SH-SY5Y (cell line): ENCODE results near the gene EXOC5.

Experiments used
- GATA2 ChIP-seq: IDR thresholded peaks from 2 replicates; pipeline ENCODE4 v1.6.1; 2011; ENCODE audit warnings: mild to moderate bottlenecking, low read depth, low read length
- GATA3 ChIP-seq: IDR thresholded peaks from 2 replicates; pipeline ENCODE4 v1.6.1; 2011; ENCODE audit warnings: low read depth, mild to moderate bottlenecking, low read length, moderate library complexity

DNA sequence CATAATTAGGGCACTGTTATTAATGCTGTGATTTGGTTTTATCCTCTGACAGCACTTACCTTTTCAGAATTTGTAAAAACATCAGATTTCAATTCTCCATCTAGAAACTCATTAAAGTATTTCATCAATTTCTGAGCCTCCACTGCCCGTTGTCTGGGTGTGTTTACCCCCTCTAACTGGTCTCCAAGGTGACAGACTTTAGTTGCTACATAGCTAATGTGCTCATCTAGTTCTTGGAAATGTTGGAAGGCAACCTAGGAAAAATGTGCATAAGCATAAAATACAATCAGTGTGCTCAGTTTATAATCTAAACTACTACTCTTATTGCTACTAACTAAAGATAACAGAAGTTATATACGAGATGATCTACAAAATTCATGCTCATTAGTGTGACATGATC, 24.6 kb downstream of the EXOC5 start:
- TF ChIP-seq GATA2: no peak
- no peak for TF ChIP-seq GATA3
